GM18505 (cell line): ENCODE results near the gene HAGHL.

Source experiments
- ATAC-seq: cut with Tn5 transposase; IDR thresholded peaks from one replicate; pipeline ENCODE4 v1.9.1; 2021; ENCODE audit not compliant: unreplicated experiment
- POLR2A ChIP-seq: IDR thresholded peaks from 4 replicates; pipeline ENCODE4 v1.6.1; 2011; ENCODE audit warnings: borderline replicate concordance; ENCODE audit not compliant: insufficient read depth, insufficient read length; ENCODE audit errors: extremely low read depth

Gene HAGHL

DNA sequence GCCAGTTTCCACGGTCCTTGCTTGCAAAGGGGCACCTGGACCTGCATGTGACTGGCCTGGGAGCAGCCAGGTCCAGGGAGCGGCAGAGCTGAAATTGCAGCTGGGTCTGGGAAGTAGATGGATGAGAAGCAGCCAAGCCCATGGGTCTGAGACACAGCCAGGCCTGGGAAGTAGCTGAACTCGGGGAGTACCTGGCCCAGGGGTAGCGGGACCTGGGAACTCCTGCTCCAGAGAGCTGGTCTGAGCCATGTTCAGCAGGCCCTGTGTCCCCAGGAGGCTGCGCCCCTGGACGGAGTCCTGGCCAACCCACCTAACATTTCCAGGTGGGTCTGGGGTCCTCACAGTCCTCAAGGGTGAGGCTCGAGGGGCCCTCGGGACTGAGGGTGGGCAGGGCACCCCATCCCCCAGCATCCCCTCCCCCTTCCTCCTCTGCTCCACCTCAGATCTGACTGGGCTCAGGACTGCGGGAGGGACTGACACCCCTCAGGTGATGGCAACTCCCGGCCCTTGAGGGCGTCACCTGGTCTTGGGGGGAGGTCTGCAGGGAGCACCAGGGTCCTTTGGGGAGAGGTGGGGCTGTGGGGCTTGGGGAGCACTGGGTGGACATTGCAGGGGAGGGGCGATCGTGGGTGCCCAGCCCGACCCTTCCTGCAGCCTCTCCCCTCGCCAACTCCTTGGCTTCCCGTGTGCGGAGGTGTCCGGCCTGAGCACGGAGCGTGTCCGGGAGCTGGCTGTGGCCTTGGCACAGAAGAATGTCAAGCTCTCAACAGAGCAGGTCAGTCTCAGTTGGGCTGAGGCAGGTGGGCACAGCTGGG, 36.7 kb downstream of the HAGHL start:
- no peak for ATAC-seq
- no peak for TF ChIP-seq POLR2A

- ATAC-seq: no peak
- TF ChIP-seq POLR2A: no peak
These were observed 37.4 kb downstream of the HAGHL start for GRCh38 chr16:764184-764750.

- no peak for TF ChIP-seq POLR2A
- no peak for ATAC-seq
These were observed 38.1 kb downstream of the HAGHL start for GRCh38 chr16:764848-765487.

GRCh38 chr16:765488-765865, 38.6 kb downstream of the HAGHL start:
- no peak for ATAC-seq
- TF ChIP-seq POLR2A: no peak

GRCh38 chr16:766008-766819, 39.3 kb downstream of the HAGHL start:
- TF ChIP-seq POLR2A: no peak
- ATAC-seq: no peak

DNA sequence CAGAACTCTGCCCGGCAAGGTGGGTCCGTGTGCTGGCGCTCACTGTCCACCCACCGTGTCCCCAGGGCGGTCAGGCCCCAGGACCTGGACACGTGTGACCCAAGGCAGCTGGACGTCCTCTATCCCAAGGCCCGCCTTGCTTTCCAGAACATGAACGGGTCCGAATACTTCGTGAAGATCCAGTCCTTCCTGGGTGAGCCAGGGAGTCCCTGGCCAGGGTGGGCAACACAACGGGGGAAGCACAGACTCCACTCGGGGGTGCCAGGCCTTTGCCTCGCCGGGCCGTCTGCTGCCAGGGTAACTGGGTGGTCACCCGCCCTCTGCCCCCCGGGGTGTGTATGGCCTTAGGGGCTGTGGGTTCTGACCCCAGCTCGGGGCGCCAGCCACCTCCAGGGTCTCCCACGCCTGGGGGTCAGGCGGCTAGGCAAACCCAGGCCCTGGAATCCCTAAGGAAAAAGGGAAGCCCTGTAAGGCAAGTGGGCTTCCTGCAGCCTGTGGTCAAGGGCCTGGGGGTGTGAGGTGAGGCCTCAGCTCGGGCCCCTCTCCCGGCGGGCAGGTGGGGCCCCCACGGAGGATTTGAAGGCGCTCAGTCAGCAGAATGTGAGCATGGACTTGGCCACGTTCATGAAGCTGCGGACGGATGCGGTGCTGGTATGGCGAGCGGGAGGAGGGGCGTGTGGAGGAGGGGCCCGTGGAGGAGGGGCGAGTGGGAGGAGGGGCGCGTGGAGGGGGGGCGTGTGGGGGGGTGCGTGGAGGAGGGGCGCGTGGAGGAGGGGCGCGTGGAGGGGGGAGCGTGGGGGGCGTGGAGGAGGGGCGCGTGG, 40.1 kb downstream of the HAGHL start:
- ATAC-seq: no peak
- no peak for TF ChIP-seq POLR2A

DNA sequence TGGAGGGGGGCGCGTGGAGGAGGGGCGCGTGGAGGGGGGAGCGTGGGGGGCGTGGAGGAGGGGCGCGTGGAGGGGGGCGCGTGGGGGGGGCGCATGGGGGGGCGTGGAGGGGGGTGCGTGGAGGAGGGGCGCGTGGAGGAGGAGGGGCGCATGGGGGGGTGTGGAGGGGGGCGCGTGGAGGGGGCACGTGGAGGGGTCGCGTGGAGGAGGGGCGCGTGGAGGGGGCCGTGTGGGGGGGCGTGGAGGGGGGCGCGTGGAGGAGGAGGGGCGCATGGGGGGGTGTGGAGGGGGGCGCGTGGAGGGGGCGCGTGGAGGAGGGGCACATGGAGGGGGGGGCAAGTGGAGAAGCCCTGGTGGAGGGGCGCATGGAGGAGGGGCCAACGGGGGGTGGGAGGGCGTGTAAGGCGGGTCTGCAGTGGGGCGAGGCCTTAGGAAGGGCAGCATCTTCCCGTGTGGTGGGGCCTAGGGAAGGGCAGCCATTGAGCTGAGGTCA, 40.9 kb downstream of the HAGHL start:
- no peak for TF ChIP-seq POLR2A
- ATAC-seq: no peak

- ATAC-seq: no peak
- TF ChIP-seq POLR2A: no peak
These were observed 41.5 kb downstream of the HAGHL start for GRCh38 chr16:768428-768827.

GRCh38 chr16:769184-769784, 42.4 kb downstream of the HAGHL start:
- TF ChIP-seq POLR2A: no peak

DNA sequence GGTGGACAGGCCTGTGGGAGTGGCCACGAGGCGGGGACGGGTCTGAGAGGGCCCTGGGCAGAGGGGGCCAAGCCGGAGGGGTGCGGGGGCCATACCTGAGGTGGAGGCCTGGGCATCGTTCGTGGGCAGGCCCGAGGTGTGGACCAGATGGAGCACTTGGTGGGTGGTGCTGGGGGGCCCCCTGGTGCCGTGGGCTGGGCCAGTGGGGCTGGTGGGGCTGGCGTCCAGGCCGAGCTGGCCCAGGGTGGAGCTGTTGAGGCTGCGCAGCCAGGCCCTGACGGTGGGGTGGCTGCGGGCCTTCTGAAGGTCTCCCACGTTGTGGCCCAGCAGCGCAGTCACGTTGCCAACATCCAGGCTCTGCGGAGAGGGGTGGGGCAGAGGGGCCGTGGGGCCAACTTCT, 43.0 kb downstream of the HAGHL start:
- TF ChIP-seq POLR2A: no peak

More at GRCh38 chr16:769184-769784, 42.4 kb downstream of the HAGHL start:
- ATAC-seq: no peak

GRCh38 chr16:770411-770810, 43.5 kb downstream of the HAGHL start:
- TF ChIP-seq POLR2A: no peak

More for the DNA sequence above, 43.0 kb downstream of the HAGHL start:
- ATAC-seq: no peak

DNA sequence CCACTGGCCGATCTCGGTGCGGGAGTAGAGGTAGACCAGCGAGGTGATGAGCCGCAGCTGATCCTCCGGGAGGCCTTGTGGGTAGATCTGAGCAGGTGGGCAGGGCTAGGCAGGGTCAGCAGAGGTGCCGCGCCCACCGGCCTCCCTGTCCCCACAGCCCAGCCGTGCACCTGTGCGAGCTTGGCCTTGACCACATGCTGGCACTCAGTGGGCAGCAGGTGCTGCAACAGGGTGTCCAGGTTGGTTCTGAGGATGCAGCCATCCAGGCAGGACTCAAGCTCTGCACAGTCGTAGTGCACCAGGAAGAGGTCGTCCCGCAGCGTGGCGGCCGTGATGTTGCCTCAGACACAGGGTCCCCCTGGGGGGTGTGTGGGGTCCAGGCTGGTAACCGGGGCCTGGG, 46.1 kb downstream of the HAGHL start:
- ATAC-seq: no peak
- no peak for TF ChIP-seq POLR2A

More at GRCh38 chr16:770411-770810, 43.5 kb downstream of the HAGHL start:
- no peak for ATAC-seq

GRCh38 chr16:774086-775001, 47.4 kb downstream of the HAGHL start:
- ATAC-seq: no peak

More at GRCh38 chr16:774086-775001, 47.4 kb downstream of the HAGHL start:
- no peak for TF ChIP-seq POLR2A
